NOMO-1 treated with dmso at 0.1 percent for 144 hours (cell line): Measurements from ENCODE around the gene RNF157.
"Not testable (repeated sequence)": the region's sequence is repeated elsewhere in the genome, so short reads cannot be mapped to it uniquely, and the experiment has no call there.

Experiments
- DNase-seq: peaks from one replicate; lab custom pipeline; 2025; ENCODE audit not compliant: unreplicated experiment; lab: John Stamatoyannopoulos, UW

Gene RNF157

GRCh38 chr17:76270770-76271668 is 30.7 kb upstream of the RNF157 start:
- DNase-seq, result no peak

GRCh38 chr17:76270127-76270592 is 29.9 kb upstream of the RNF157 start:
- DNase-seq, result no peak

GRCh38 chr17:76268991-76269981 is 29.0 kb upstream of the RNF157 start:
- DNase-seq, result no peak

GRCh38 chr17:76268015-76268749 is 27.9 kb upstream of the RNF157 start:
- DNase-seq, result peak; percentile 84

GRCh38 chr17:76267581-76268001 is 27.3 kb upstream of the RNF157 start:
- not testable (repeated sequence) for DNase-seq

GRCh38 chr17:76267051-76267576 is 26.8 kb upstream of the RNF157 start:
- no peak for DNase-seq

- DNase-seq, result no peak
Observed at GRCh38 chr17:76266244-76266938, 26.1 kb upstream of the RNF157 start.

GRCh38 chr17:76265624-76266243 is 25.4 kb upstream of the RNF157 start:
- no peak for DNase-seq

- DNase-seq, result peak; percentile 100
Observed at GRCh38 chr17:76264755-76265623, 24.7 kb upstream of the RNF157 start, which contains the start of gene UBALD2. UBALD2 (plus strand) TSS chr17:76265348; CDS start chr17:76265506, 158 bp downstream.

GRCh38 chr17:76264425-76264754 is 24.1 kb upstream of the RNF157 start:
- no peak for DNase-seq

GRCh38 chr17:76263896-76264295 is 23.6 kb upstream of the RNF157 start:
- DNase-seq, result no peak

GRCh38 chr17:76262732-76263344 is 22.5 kb upstream of the RNF157 start:
- peak; percentile 84 for DNase-seq

- DNase-seq, result no peak
Observed at GRCh38 chr17:76261421-76262215, 21.3 kb upstream of the RNF157 start.

- no peak for DNase-seq
Observed at GRCh38 chr17:76260669-76261068, 20.4 kb upstream of the RNF157 start.

- no peak for DNase-seq
Observed at GRCh38 chr17:76260220-76260619, 19.9 kb upstream of the RNF157 start.

GRCh38 chr17:76256430-76257050 is 16.2 kb upstream of the RNF157 start:
- not testable (repeated sequence) for DNase-seq
